Putamen (tissue), 1 donor: ENCODE results near the gene PRSS23.
"Not testable (repeated sequence)": the region's sequence is repeated elsewhere in the genome, so short reads cannot be mapped to it uniquely, and the experiment has no call there.

Experiments
- DNase-seq: peaks from one replicate; pipeline ENCODE4 v3.0.0-alpha.2; 2016; ENCODE audit warnings: low spot score

The PRSS23 gene

DNA sequence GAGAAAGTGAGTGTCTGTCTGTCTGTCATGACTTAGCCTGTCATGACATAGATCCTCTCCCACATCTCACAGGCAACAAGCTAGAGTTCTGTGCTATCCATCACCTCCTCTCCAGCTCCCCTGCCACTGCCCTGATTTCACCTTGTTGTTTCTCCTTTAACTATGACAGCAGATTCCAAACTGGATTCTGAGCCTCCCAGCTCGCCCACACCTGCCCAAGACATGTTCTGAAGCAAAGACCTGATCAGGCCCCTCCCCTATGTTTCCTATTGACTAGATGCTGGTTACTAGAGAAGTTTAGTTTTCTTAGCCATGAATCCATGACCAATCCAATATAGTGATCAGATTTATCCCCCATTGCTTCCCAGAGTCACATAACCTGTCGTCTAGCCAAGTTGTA is 15.4 kb downstream of the PRSS23 start:
- no peak for DNase-seq

DNA sequence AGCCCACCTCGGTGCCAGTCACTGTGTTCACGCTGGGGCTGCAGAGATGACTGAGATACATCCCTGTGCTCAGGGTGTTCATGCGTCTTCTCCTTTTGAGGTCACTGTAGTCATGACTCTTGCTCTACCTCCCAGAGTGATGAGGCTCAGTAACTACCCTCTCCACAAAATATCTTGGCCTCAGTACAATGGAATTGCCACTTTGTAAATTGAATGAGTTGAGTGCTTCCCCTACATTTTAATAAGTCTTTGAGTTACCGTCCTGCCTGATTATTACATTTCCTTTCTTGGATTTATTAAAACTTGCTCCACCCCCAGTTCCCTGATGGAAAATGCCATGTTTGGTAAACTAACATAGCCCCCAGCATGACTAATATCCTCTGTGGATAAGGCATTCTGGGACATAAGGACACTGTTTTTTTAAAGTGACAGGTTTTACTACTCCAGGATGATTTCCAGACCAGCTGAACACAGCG is 15.9 kb downstream of the PRSS23 start:
- DNase-seq = no peak

DNA sequence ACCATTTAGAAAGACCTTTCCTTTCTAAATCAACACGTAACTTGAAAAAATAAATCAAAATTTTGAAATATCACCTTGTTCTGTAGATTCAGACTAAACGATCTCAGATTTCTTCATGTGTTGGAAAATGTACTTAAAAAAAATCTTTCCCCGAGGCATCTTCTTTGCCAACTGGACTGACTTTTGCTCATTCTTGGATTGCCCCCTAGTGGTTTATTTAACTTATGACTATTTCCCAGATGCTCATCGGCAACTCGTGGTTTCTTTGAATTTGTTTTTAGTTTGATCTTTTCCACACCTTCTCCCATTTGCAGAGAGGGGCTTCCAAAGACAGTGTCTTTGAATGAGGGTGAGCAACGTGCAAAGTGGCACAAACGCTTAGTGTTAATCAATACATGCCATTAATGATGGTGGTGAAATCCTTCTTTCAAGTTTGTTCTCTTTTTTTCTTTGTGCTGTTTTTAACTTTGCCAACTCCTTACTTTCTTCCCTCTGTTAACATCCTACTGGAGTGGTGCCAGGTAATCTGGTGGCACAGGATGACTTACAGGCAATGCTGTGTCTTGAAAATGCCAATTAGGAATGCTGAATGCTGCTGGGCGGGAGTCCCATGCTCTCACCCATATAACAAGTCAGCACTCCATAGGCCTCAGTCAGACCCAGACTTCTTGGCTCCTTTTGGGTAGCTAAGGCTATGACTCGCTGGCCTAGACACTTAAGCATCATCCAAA is 18.3 kb downstream of the PRSS23 start:
- DNase-seq = peak; percentile 68

DNA sequence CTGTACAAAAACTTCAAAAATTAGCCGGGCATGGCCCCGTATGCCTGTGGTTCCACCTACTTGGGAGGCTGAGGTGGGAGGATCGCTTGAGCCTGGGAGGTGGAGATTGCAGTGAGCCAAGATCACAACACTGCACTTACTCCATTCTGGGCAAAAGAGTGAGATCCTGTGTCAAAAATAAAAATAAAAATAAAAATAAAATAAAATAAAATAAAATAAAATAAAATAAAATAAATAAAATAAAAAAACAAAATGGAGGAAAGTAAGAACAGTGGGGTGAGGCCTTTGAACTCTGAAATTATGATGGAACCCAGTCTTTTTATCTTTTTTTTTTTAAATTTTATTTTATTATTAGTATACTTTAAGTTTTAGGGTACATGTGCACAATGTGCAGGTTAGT is 23.8 kb downstream of the PRSS23 start:
- not testable (repeated sequence) for DNase-seq

DNA sequence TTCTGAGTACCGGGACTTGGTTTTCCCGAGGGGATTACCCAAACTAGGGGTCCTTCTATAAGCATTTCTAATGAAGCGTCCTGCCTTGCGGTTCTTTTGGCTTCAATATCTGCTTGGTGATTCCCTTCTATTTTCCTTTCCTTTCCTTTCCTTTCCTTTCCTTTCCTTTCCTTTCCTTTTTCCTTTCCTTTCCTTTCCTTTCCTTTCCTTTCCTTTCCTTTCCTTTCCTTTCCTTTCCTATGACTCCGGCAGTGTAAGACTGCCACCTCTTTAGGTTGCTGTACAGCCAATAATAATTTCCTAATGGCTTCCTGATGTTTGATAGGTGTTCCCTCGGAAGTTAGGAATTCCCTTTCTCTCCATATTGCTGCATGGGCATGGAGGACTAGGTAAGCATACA is 34.0 kb downstream of the PRSS23 start:
- not testable (repeated sequence) for DNase-seq

DNA sequence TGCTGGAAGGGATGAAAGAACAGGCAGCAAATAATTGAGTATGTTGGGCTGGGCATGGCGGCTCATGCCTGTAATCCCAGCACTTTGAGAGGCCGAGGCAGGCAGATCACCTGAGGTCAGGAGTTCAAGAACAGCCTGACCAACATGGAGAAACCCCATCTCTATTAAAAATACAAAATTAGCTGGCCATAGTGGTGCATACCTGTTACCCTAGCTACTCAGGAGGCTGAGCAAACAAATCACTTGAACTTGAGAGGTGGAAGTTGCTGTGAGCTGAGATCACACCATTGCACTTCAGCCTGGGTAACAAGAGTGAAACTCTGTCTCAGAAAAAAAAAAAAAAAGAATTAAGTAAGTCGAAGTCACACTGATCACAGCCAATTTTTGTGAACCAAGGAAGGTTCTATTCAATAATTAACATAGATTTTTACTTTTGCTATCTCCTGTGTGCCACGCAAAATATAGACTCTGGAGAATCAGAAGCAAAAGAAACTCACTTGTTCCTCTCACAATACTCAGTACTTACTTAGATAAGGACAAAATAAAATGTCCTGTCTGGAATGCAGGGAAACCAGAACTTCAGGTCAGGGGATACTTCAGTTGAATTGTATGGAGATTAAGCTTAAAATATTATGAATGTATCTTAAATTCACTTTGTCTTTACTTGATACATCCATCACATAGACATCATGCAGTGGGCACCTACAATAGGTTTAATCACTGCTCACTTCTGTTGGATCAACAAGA is 44.6 kb downstream of the PRSS23 start:
- not testable (repeated sequence) for DNase-seq

DNA sequence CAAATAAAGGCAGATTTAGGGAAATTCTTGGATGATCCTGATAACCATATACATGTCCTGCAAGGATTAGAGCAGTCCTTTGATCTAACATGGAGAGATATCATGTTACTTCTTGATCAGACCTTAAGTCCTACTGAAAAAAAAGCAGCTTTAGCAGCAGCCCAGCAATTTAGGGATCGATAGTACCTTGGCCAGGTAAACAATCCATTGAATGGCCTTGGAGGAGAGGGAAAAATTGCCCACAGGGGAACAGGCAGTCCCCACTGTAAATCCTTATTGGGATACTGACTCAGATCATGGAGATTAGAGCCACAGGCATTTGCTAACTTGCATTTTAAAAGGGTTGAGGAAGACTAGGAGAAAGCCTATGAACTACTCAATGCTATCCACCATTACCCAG is 47.8 kb downstream of the PRSS23 start:
- no peak for DNase-seq

DNA sequence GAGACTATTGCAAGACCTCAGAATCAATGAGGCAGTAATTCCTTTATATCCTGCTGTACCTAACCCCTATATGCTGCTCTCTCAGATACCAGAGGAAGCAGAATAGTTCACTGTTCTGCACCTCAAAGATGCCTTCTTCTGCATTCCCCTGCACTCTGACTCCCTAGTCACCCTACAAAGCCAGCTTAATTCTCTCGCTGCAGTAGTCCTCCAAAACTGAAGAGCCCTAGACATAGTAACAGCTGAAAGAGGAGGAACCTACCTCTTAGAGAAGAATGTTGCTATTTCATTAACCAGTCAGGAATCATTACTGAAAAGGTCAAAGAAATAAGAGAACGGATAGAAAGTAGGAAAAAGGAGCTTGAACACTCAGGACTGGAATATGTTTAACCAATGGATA is 49.3 kb downstream of the PRSS23 start:
- DNase-seq = no peak
